Neural cell (in vitro differentiated cells): ENCODE results near the gene SLC25A21. TPM values are rescaled to one million over a fixed set of nuclear protein-coding genes. Genes with fewer than 3 reads are reported as not detected.

Source experiments
- H2AFZ ChIP-seq: fragments of 200-600, 300-800 bp; sonication (generic), shearing (Covaris generic); 2 replicates; pipeline ENCODE4 v1.6.0; 2014; ENCODE audit warnings: low read depth, mild to moderate bottlenecking, antibody characterized with exemption, low read length, moderate library complexity
- H3F3A ChIP-seq: fragments of 200-600 bp; shearing (Covaris generic); 2 replicates; pipeline ENCODE4 v1.6.1; 2016; ENCODE audit warnings: mild to moderate bottlenecking, moderate library complexity, mixed read lengths, antibody characterized with exemption, low read length; ENCODE audit not compliant: insufficient read depth, poor library complexity, severe bottlenecking
- H3K27ac ChIP-seq: fragments of 200-600, 300-800 bp; sonication (generic), shearing (Covaris generic); 2 replicates; pipeline ENCODE4 v1.5.1; 2014; ENCODE audit warnings: mild to moderate bottlenecking, low read length, moderate library complexity
- H3K27me3 ChIP-seq: fragments of 300-800, 200-600 bp; sonication (generic), shearing (Covaris generic); 2 replicates; pipeline ENCODE4 v1.6.0; 2014; ENCODE audit warnings: mild to moderate bottlenecking, low read depth, low read length, moderate library complexity; ENCODE audit not compliant: insufficient read depth
- H3K36me3 ChIP-seq: fragments of 300-800, 200-600 bp; sonication (generic), shearing (Covaris generic); 2 replicates; pipeline ENCODE4 v1.5.1; 2014; ENCODE audit warnings: mild to moderate bottlenecking, antibody characterized with exemption, low read length, moderate library complexity; ENCODE audit not compliant: insufficient read depth
- H3K4me2 ChIP-seq: fragments of 300-800, 200-600 bp; sonication (generic), shearing (Covaris generic); 2 replicates; pipeline ENCODE4 v1.6.0; 2014; ENCODE audit warnings: mild to moderate bottlenecking, low read length
- H3K4me3 ChIP-seq: fragments of 300-800, 200-600 bp; sonication (generic), shearing (Covaris generic); 2 replicates; pipeline ENCODE4 v1.5.1; 2014; ENCODE audit warnings: mild to moderate bottlenecking, low read length, moderate library complexity
- H3K79me2 ChIP-seq: fragments of 200-600 bp; shearing (Covaris generic); replicated peaks from 2 replicates; pipeline ENCODE4 v1.6.0; 2014; ENCODE audit warnings: mild to moderate bottlenecking, low read length, moderate library complexity; ENCODE audit not compliant: insufficient read depth
- H3K9ac ChIP-seq: fragments of 300-800, 200-600 bp; sonication (generic), shearing (Covaris generic); 2 replicates; pipeline ENCODE4 v1.6.1; 2016; ENCODE audit warnings: mild to moderate bottlenecking, low read length, mixed read lengths
- H3K9me2 ChIP-seq: fragments of 200-600 bp; shearing (Covaris generic); 2 replicates; pipeline ENCODE4 v1.6.1; 2016; ENCODE audit warnings: mild to moderate bottlenecking, low read length, mixed read lengths; ENCODE audit not compliant: insufficient read depth
- H3K9me3 ChIP-seq: fragments of 200-600, 300-800 bp; sonication (generic), shearing (Covaris generic); 2 replicates; pipeline ENCODE4 v1.6.1; 2016; ENCODE audit warnings: mild to moderate bottlenecking, mixed run types, low read length, moderate library complexity, mixed read lengths
- H4K20me1 ChIP-seq: fragments of 200-600 bp; shearing (Covaris generic); 2 replicates; pipeline ENCODE4 v1.6.1; 2016; ENCODE audit warnings: mild to moderate bottlenecking, mixed run types; ENCODE audit not compliant: insufficient read depth
- EZH2 ChIP-seq: fragments of 200-600, 300-800 bp; shearing (Covaris generic), sonication (generic); IDR thresholded peaks from 2 replicates; pipeline ENCODE4 v1.6.1; 2014; ENCODE audit warnings: antibody characterized with exemption, low read length, borderline replicate concordance, mild to moderate bottlenecking; ENCODE audit not compliant: insufficient read depth, poor library complexity, severe bottlenecking
- MXI1 ChIP-seq: fragments of 450-650 bp; conservative IDR thresholded peaks from 2 replicates; pipeline ENCODE4 v1.6.1; 2014; ENCODE audit warnings: antibody characterized with exemption, mild to moderate bottlenecking; ENCODE audit not compliant: poor library complexity, severe bottlenecking
- RAD21 ChIP-seq: fragments of 450-650 bp; conservative IDR thresholded peaks from 2 replicates; pipeline ENCODE4 v1.6.1; 2014; ENCODE audit warnings: antibody characterized with exemption, mild to moderate bottlenecking, moderate library complexity
- TAF1 ChIP-seq: IDR thresholded peaks from 2 replicates; pipeline ENCODE4 v1.6.1; 2012; ENCODE audit warnings: low read depth
- polyA plus RNA-seq: library from polyadenylated mRNA; depleted of rRNA; stranded (reverse); fragments of >200 nt; gene quantifications from 2 replicates; pipeline ENCODE4 v1.2.3, GENCODE V29; 2014
- TF ChIP-seq, protein P1 (sequence below): fragments of 450-650 bp; IDR thresholded peaks from 2 replicates; pipeline ENCODE4 v1.5.1; 2014; ENCODE audit warnings: antibody characterized with exemption, mild to moderate bottlenecking, moderate library complexity; ENCODE audit not compliant: poor library complexity, severe bottlenecking
- TF ChIP-seq, protein P2 (sequence below): IDR thresholded peaks from 2 replicates; pipeline ENCODE4 v1.6.1; 2012; ENCODE audit warnings: borderline replicate concordance

The SLC25A21 gene
- polyA plus RNA-seq, 1 donor from 2014 or later, result 0.35 TPM

DNA sequence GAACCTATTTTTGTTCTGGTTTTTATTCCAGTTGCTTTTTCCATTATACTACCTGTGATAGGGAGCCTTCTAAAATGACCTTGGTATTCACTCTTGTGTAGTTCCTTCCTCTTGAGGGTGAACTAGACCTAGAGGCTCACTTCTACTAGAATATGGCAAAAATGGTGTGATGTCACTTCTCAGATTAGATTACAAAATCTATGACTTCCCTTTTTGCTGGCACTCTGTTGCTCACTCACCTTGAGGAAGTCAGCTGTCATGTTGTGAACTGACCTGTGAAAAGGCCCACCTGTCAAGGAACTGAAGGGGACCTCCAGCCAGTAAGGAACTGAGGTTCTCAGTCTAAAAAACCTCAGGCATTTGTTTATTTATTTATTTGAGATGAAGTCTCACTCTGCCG, 31.0 kb upstream of the SLC25A21 start:
- Histone ChIP-seq H3F3A (no peaks in the 10 kb centered on the region), H3K79me2 (no peaks in the 10 kb centered on the region), H3K4me2 (no peak overlapping the region), H3K9me3 (no peaks in the 10 kb centered on the region), H4K20me1 (no peaks in the 10 kb centered on the region), H3K4me3 (no peak overlapping the region), H3K27me3 (no peaks in the 10 kb centered on the region), H3K36me3 (no peaks in the 10 kb centered on the region), H3K9me2 (no peaks in the 10 kb centered on the region), H2AFZ (no peak overlapping the region), H3K9ac (no peak overlapping the region), H3K27ac (no peak overlapping the region)
- TF ChIP-seq EZH2 (no peak), TAF1 (no peak), MXI1 (no peak)
- TF ChIP-seq, protein P1, sequence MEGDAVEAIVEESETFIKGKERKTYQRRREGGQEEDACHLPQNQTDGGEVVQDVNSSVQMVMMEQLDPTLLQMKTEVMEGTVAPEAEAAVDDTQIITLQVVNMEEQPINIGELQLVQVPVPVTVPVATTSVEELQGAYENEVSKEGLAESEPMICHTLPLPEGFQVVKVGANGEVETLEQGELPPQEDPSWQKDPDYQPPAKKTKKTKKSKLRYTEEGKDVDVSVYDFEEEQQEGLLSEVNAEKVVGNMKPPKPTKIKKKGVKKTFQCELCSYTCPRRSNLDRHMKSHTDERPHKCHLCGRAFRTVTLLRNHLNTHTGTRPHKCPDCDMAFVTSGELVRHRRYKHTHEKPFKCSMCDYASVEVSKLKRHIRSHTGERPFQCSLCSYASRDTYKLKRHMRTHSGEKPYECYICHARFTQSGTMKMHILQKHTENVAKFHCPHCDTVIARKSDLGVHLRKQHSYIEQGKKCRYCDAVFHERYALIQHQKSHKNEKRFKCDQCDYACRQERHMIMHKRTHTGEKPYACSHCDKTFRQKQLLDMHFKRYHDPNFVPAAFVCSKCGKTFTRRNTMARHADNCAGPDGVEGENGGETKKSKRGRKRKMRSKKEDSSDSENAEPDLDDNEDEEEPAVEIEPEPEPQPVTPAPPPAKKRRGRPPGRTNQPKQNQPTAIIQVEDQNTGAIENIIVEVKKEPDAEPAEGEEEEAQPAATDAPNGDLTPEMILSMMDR, result no peak
- TF ChIP-seq, protein P2, sequence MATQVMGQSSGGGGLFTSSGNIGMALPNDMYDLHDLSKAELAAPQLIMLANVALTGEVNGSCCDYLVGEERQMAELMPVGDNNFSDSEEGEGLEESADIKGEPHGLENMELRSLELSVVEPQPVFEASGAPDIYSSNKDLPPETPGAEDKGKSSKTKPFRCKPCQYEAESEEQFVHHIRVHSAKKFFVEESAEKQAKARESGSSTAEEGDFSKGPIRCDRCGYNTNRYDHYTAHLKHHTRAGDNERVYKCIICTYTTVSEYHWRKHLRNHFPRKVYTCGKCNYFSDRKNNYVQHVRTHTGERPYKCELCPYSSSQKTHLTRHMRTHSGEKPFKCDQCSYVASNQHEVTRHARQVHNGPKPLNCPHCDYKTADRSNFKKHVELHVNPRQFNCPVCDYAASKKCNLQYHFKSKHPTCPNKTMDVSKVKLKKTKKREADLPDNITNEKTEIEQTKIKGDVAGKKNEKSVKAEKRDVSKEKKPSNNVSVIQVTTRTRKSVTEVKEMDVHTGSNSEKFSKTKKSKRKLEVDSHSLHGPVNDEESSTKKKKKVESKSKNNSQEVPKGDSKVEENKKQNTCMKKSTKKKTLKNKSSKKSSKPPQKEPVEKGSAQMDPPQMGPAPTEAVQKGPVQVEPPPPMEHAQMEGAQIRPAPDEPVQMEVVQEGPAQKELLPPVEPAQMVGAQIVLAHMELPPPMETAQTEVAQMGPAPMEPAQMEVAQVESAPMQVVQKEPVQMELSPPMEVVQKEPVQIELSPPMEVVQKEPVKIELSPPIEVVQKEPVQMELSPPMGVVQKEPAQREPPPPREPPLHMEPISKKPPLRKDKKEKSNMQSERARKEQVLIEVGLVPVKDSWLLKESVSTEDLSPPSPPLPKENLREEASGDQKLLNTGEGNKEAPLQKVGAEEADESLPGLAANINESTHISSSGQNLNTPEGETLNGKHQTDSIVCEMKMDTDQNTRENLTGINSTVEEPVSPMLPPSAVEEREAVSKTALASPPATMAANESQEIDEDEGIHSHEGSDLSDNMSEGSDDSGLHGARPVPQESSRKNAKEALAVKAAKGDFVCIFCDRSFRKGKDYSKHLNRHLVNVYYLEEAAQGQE, result no peak

DNA sequence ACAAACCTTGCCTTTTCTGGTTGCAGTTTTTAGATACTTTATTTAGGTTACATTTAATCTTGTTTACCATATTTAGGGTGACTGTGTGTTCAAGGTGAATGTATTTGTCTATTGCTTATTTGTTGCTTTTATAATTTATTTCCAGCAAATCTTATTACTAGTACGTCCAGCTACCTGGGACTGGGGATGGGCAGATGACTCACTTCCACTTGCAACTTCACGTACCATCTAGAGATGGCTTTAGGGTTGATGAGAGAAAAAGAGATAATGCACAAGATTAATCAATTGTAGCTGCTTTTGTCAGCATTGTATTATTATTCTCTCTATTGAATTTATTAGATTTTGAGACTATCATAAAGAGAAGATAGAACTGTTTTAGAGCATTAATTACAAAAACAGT, 30.4 kb upstream of the SLC25A21 start:
- Histone ChIP-seq H2AFZ (no peak overlapping the region), H3K27ac (no peak overlapping the region), H3K79me2 (no peaks in the 10 kb centered on the region), H3K9me3 (no peaks in the 10 kb centered on the region), H4K20me1 (no peaks in the 10 kb centered on the region), H3K36me3 (no peaks in the 10 kb centered on the region), H3F3A (no peaks in the 10 kb centered on the region), H3K27me3 (no peaks in the 10 kb centered on the region), H3K9ac (no peak overlapping the region), H3K4me2 (no peak overlapping the region), H3K4me3 (no peak overlapping the region), H3K9me2 (no peaks in the 10 kb centered on the region)
- TF ChIP-seq, protein P2, result no peak
- TF ChIP-seq TAF1 (no peak), EZH2 (no peak), RAD21 (no peak)
